ENCODE measurements around the gene ENTPD8.
"Not testable (repeated sequence)": the region's sequence is repeated elsewhere in the genome, so short reads cannot be mapped to it uniquely, and the experiment has no call there.

Gene ENTPD8

DNA sequence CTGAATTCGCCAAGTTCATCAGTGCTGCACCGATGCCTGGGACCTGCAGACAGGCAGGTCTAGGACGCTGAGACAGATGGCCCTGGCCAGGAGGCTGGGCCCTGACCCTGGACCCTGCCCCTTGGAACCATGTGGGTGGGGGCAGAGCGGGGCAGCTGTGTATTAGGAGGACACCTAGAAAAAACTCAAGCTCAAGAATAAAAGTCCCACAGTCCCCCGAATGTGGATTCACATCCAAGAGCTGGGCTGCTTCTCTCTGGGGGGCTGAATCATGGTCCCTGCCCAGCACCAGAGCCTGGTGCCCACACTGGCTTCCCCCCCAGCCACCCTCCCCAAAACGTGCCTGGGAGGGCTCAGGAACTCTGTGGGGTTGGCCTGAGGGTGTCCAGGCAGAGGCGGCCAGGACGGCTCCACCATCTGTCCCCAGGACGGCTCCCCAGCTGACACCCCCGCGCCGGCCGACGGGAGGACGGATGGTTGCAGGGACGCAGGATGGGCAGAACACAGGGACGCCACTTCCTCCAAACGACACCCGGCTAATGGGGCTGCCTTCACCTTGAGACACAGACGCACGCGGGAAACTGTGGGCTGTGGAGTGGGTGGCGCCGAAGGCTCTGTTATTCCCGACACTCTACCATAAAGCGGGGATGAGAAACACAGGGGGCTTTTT lies 53.1 kb downstream of the ENTPD8 start:
- H3K4me3 ChIP-seq (ENCODE audit: low read depth, low read length) = no peak overlapping the region
- DNase-seq (ENCODE audit: low read depth) = no peak

DNA sequence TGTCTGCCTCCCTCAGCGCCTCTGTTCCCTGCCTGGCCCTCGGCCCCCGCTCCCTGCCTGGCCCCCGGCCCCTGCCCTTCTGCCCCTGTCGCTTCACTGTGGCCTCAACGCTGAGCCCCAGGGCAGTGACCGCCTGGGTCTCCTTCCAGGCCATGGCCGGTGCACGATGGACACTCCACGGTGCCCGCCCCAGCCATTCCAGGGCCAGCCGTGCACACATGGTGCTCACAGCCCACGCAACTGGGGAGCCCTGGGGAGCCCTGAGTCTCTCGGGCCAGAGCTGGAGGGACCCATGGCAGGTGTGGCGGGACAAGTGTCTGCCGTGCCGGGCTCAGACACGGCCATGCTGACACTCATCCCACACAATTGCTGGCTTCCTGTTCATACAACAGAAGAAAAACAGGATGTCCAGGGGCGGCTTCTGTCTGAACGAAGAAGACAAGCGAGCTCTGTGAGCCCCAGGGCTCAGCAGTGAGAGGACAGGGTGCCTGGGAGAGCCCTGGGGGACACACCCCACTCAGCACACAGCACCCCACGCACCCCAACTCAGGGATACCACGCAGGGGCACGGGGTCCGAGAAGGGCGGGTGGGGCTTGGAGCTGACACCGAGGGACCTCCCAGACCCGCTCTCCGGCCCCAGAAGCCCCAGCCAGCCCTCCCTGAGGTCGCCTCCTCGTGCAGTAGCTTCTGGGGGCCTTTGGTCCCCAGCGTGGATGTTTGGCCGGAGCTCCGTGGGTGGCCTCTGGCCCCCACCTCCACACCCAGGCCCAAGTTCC lies 53.9 kb downstream of the ENTPD8 start:
- DNase-seq (ENCODE audit: low read depth) = no peak
- no peak overlapping the region for H3K4me3 ChIP-seq (ENCODE audit: low read depth, low read length)

DNA sequence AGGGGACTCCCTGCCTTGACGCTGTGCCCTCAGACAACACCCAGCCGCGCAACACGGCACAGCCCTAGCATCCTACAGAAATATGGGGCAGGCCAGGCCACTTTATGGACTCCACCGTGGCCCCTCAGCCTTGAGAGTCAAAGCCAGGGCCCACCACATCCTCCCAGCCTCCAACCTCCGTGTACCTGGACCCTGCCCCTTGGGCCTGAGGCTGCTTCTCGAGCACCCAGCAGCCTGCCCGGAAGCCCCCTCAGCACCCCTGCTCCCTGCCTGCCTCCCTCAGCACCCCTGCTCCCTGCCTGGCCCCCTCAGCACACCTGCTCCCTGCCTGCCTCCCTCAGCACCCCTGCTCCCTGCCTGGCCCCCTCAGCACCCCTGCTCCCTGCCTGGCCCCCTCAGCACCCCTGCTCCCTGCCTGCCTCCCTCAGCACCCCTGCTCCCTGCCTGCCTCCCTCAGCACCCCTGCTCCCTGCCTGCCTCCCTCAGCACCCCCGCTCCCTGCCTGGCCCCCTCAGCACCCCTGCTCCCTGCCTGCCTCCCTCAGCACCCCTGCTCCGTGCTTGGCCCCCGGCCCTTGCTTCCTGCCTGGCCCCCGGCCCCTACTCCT lies 54.5 kb downstream of the ENTPD8 start:
- not testable (repeated sequence) for H3K4me3 ChIP-seq (ENCODE audit: low read depth, low read length); DNase-seq (ENCODE audit: low read depth)

- no peak for DNase-seq (ENCODE audit: low read depth)
- H3K4me3 ChIP-seq (ENCODE audit: low read depth, low read length) = no peak overlapping the region
Observed at GRCh38 chr9:137385061-137385655, 56.0 kb downstream of the ENTPD8 start.

All from skeletal muscle cell (primary cell).